Skeletal muscle tissue (tissue), 4 donors: Measurements from ENCODE around the gene ABCA8. TPM values are rescaled to one million over a fixed set of nuclear protein-coding genes. Genes with fewer than 3 reads are reported as not detected.

Experiments
- H3K27ac ChIP-seq: one replicate; pipeline ENCODE4 v1.7.0; 2013; ENCODE audit warnings: mild to moderate bottlenecking, low read depth, low read length, inconsistent platforms
- H3K27me3 ChIP-seq, 3 donors: one replicate each; pipeline ENCODE4 v1.7.0; 2013; ENCODE audit warnings: low read length in 3 of 3; ENCODE audit not compliant: control insufficient read depth in 3 of 3, insufficient read depth in 3 of 3
- H3K36me3 ChIP-seq, 3 donors: one replicate each; pipeline ENCODE4 v1.7.0; 2013; ENCODE audit warnings: low read length in 3 of 3; ENCODE audit not compliant: control insufficient read depth in 3 of 3, insufficient read depth in 3 of 3
- H3K4me1 ChIP-seq, 3 donors: one replicate each; pipeline ENCODE4 v1.7.0; 2013; ENCODE audit warnings: low read length in 3 of 3, mild to moderate bottlenecking in 3 of 3; ENCODE audit not compliant: control insufficient read depth in 3 of 3, insufficient read depth in 3 of 3
- H3K4me3 ChIP-seq, 3 donors: one replicate each; pipeline ENCODE4 v1.7.0; 2013; ENCODE audit warnings: low read length in 3 of 3
- H3K9ac ChIP-seq, 3 donors: one replicate each; pipeline ENCODE4 v1.7.0; 2013; ENCODE audit warnings: low read length in 3 of 3, mild to moderate bottlenecking in 3 of 3, moderate library complexity in 2 of 3, low read depth in 1 of 3
- H3K9me3 ChIP-seq, 3 donors: one replicate each; pipeline ENCODE4 v1.7.0; 2013; ENCODE audit warnings: low read length in 3 of 3; ENCODE audit not compliant: control insufficient read depth in 3 of 3
- total RNA-seq: library from RNA; depleted of rRNA; stranded (reverse); fragments of >200 nt; gene quantifications from one replicate; pipeline ENCODE4 v1.2.3, GENCODE V29; 2014
- donor health status: Osteomylitis.

The ABCA8 gene
- total RNA-seq, 1 donor from 2014 or later = 116 TPM

DNA sequence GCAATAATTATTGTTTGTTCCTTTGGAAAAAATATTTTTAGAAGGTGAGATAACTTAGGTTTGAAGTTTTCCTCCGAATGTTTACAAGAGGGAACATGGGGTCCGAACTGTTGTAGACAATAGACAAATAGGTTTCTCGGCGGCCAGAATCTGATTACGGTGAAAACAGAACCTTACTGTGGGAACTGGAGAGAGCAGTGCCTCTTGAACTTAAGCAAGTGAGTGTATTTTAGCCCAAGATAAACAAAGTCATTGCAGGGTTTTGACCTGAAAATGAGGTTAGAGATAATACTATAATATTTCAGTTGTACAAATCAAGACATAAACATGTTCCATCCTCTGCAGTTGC, 134.7 kb downstream of the ABCA8 start:
- no peaks in the 10 kb centered on the region for H3K36me3 ChIP-seq
- no peak overlapping the region for H3K27ac ChIP-seq

DNA sequence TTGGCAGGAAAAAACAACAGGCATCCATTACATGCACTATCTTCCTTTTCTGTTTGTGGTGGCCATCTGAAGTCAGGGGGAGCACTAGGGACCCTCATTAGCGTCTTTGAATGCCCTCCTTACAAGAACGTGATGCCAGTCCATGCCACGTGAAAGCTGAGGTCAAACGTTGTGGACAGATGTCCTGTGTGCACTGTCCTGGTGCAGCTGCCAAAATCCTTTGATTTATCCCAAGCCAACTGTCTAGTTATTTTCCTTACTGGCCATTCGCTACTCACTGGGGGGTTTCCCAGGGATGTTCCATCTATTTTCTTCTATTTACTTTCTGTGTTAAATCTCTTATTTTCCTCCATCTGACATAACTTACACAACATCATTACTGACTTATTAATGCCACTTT, 135.7 kb downstream of the ABCA8 start:
- no peak overlapping the region for H3K9ac ChIP-seq
- no peaks in the 10 kb centered on the region for H3K27me3 ChIP-seq
- no peaks in the 10 kb centered on the region for H3K9me3 ChIP-seq
- no peak overlapping the region for H3K27ac ChIP-seq
- no peaks in the 10 kb centered on the region for H3K36me3 ChIP-seq
- peaks cover 0 to 9% (median 4%) of the 10 kb centered on the region in 3 donors for H3K4me1 ChIP-seq
- no peak overlapping the region for H3K4me3 ChIP-seq

More for the DNA sequence above, 134.7 kb downstream of the ABCA8 start:
- H3K4me1 ChIP-seq = peaks cover 0 to 9% (median 4%) of the 10 kb centered on the region in 3 donors
- H3K4me3 ChIP-seq = no peak overlapping the region
- H3K9ac ChIP-seq = no peak overlapping the region
- no peaks in the 10 kb centered on the region for H3K9me3 ChIP-seq
- H3K27me3 ChIP-seq = no peaks in the 10 kb centered on the region

Other genes starting within 250 kb of the ABCA8 start
- 30.3 TPM for gene ABCA9, start 105.5 kb upstream of the ABCA8 start, total RNA-seq
- 31.8 TPM for gene ABCA6, start 186.5 kb upstream of the ABCA8 start, total RNA-seq